Body of pancreas (tissue), 4 donors: Measurements from ENCODE around the gene FMNL2. TPM values are rescaled to one million over a fixed set of nuclear protein-coding genes. Genes with fewer than 3 reads are reported as not detected.

Experiments used
- ATAC-seq: fragments of 150-250 bp; one replicate; pipeline ENCODE4 v1.9.1; 2016
- DNase-seq, 4 donors: peaks; one replicate each; pipeline ENCODE4 v3.0.0-alpha.2; 2019
- H3K27ac ChIP-seq, 4 donors: fragments of 200-600 bp; sonication (generic); 1 replicate in 3 of 4; 2 replicates in 1 of 4; pipeline versions ENCODE4 v1.5.1 to v1.6.1; 2016 to 2019; ENCODE audit warnings: mild to moderate bottlenecking in 1 of 4, mixed read lengths in 1 of 4, moderate library complexity in 1 of 4
- H3K27me3 ChIP-seq, 2 donors: fragments of 200-600 bp; sonication (generic); one replicate each; pipeline ENCODE4 v1.6.0; 2016; ENCODE audit warnings: mild to moderate bottlenecking in 1 of 2
- H3K36me3 ChIP-seq, 2 donors: fragments of 200-600 bp; sonication (generic); replicated peaks in 1 of 2; 2 replicates each; pipeline ENCODE4 v1.5.1; 2016; ENCODE audit warnings: low read depth in 2 of 2; ENCODE audit not compliant: insufficient read depth in 1 of 2
- H3K4me1 ChIP-seq: fragments of 200-600 bp; sonication (generic); one replicate; pipeline ENCODE4 v1.6.0; 2016
- H3K4me3 ChIP-seq, 2 donors: fragments of 200-600 bp; sonication (generic); 1 replicate in 1 of 2; 2 replicates in 1 of 2; pipeline ENCODE4 v1.5.1; 2016 to 2019
- H3K9me3 ChIP-seq, 3 donors: fragments of 200-600 bp; sonication (generic); 1 replicate in 2 of 3; 2 replicates in 1 of 3; pipeline ENCODE4 v1.5.1; 2016
- CTCF ChIP-seq, 7 experiments: fragments of 450-650 bp in 4 of 7; fragments of 200-600 bp in 3 of 7; sonication (generic) in 3 of 7; IDR thresholded peaks; one replicate each; pipeline ENCODE4 v1.5.1; 2016 to 2019; ENCODE audit warnings: antibody characterized with exemption in 7 of 7
- POLR2A ChIP-seq, 3 donors: fragments of 450-650 bp; IDR thresholded peaks; one replicate each; pipeline ENCODE4 v1.6.1; 2016; ENCODE audit warnings: antibody characterized with exemption in 3 of 3, mild to moderate bottlenecking in 2 of 3
- WGBS, 2 donors: methylation state at CpG; one replicate each; pipeline ENCODE4 v1.1.5; 2017; 5-methylcytosine and 5-hydroxymethylcytosine counted together
- intact Hi-C: fragments of 100-400 bp; cut with DNase I; formaldehyde crosslinking; loops from one replicate; pipeline ENCODE4 v1.15.1; 2023
- total RNA-seq, 2 donors: library from RNA; depleted of rRNA; stranded (reverse); fragments of >200 nt; gene quantifications; one replicate each; pipeline ENCODE4 v1.1.0, GENCODE V29; 2016

The FMNL2 gene
- total RNA-seq, 2 donors from 2014 or later: 13.5 to 44.4 TPM

DNA sequence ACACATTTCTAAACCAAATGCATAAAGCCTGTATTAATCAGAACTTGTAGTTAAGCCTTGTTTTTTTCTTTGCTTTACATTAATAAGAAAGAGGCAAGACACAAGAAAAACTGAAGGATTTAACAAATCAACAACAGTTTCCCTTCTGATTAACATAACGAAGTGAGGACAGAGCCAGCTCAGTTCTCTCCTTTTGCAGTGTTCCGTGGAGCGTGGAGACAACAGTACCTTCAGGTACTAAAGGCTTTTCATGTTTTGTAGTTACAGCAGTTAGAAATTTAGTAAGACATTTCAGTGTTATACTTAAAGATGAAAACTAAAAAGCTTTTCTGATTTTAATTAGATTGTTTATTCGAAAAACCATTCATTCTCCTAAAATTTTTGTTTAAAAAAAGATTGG, 115.2 kb downstream of the FMNL2 start:
- peaks cover 8% of the 10 kb centered on the region for H3K4me1 ChIP-seq
- intact Hi-C loops: no loop called here
- 87 to 88% methylated on average over 4 of the region's 4 CpGs for WGBS, 2 donors
- H3K27ac ChIP-seq: no peak overlapping the region
- no peak for ATAC-seq
- no peak overlapping the region for H3K4me3 ChIP-seq
- DNase-seq: no peak
- H3K36me3 ChIP-seq: no peaks in the 10 kb centered on the region
- TF ChIP-seq POLR2A (IDR thresholded peaks at IDR 0.05) (no peak), CTCF (IDR thresholded peaks at IDR 0.05) (no peak)
- H3K27me3 ChIP-seq: no peaks in the 10 kb centered on the region
- no peaks in the 10 kb centered on the region for H3K9me3 ChIP-seq

DNA sequence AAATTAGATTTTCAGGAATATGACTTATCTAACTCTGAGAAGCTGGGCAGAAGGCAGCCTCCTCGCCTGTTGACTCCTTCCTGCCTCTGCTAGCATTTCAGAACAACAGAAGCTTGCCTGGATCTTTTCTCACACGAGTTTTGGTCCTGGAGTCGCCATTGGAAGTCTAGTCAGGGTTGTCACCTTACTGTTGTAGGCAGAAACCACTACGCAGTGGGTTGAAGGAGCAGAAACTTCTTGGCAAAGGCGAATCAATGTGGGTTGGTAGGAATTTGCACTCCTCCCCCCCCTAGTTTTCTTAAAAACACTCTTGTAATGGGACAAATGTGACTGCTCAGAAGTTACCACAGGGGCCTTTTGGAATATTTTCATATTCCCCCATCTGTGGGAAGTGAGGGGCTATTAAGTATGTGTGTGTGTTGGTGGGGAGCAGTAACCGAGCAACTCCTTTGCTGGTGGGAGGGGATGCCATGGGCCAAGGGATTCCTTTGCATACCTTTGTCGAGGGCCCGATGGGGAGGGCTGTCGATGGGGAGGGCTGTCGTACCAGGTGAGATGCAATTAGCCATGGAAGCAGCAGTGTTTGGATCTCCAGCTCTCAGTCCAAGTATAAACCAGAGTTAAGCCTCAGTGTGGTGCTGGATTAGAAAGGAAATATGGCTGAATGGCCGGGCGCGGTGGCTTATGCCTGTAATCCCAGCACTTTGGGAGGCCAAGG, 117.4 kb downstream of the FMNL2 start:
- Histone ChIP-seq H3K36me3 (no peaks in the 10 kb centered on the region), H3K27me3 (no peaks in the 10 kb centered on the region), H3K4me1 (no peaks in the 10 kb centered on the region), H3K9me3 (no peaks in the 10 kb centered on the region), H3K4me3 (no peak overlapping the region), H3K27ac (no peak overlapping the region)
- 88 to 94% methylated on average over 13 of the region's 13 CpGs for WGBS, 2 donors
- DNase-seq (no peak), ATAC-seq (no peak)
- intact Hi-C loops: no loop called here
- TF ChIP-seq CTCF (IDR thresholded peaks at IDR 0.05): no peak
- no peak for TF ChIP-seq POLR2A (IDR thresholded peaks at IDR 0.05)

- H3K4me1 ChIP-seq: no peaks in the 10 kb centered on the region
- 75 to 78% methylated on average over 9 of the region's 9 CpGs for WGBS, 2 donors
These were observed 118.3 kb downstream of the FMNL2 start for GRCh38 chr2:152453129-152453911.

GRCh38 chr2:152454371-152454770, 119.4 kb downstream of the FMNL2 start:
- no peaks in the 10 kb centered on the region for H3K4me1 ChIP-seq
- intact Hi-C loops: no loop called here
- ATAC-seq (no peak), DNase-seq (no peak)
- no peak overlapping the region for H3K27ac ChIP-seq
- no peak overlapping the region for H3K4me3 ChIP-seq
- no peaks in the 10 kb centered on the region for H3K36me3 ChIP-seq
- H3K9me3 ChIP-seq: no peaks in the 10 kb centered on the region
- H3K27me3 ChIP-seq: no peaks in the 10 kb centered on the region
- 85 to 100% methylated on average over 1 of the region's 1 CpG for WGBS, 2 donors
- TF ChIP-seq POLR2A (IDR thresholded peaks at IDR 0.05) (no peak), CTCF (IDR thresholded peaks at IDR 0.05) (no peak)

More at GRCh38 chr2:152453129-152453911, 118.3 kb downstream of the FMNL2 start:
- intact Hi-C loops: no loop called here
- Histone ChIP-seq H3K9me3 (no peaks in the 10 kb centered on the region), H3K27ac (peak overlapping the region in 3 of 4 donors; percentile 4 to 40 (median 26)), H3K36me3 (no peaks in the 10 kb centered on the region), H3K4me3 (no peak overlapping the region), H3K27me3 (no peaks in the 10 kb centered on the region)
- ATAC-seq: no peak
- DNase-seq: no peak
- TF ChIP-seq CTCF (IDR thresholded peaks at IDR 0.05): no peak
- no peak for TF ChIP-seq POLR2A (IDR thresholded peaks at IDR 0.05)
